NCI-H69 (cell line): Measurements from ENCODE around the gene PTPRN2.
"Not testable (repeated sequence)": the region's sequence is repeated elsewhere in the genome, so short reads cannot be mapped to it uniquely, and the experiment has no call there.

ENCODE experiments used
- DNase-seq: peaks from one replicate; lab custom pipeline; 2025; lab: John Stamatoyannopoulos, UW

PTPRN2 gene

GRCh38 chr7:158366916-158367633 lies 220.5 kb downstream of the PTPRN2 start:
- no peak for DNase-seq

- peak; percentile 27 for DNase-seq
These were observed 221.3 kb downstream of the PTPRN2 start for GRCh38 chr7:158366346-158366745.

- DNase-seq, result no peak
These were observed 222.4 kb downstream of the PTPRN2 start for GRCh38 chr7:158365267-158365666.

GRCh38 chr7:158364451-158364850 lies 223.2 kb downstream of the PTPRN2 start:
- no peak for DNase-seq

- no peak for DNase-seq
These were observed 224.4 kb downstream of the PTPRN2 start for GRCh38 chr7:158362912-158363905.

- no peak for DNase-seq
These were observed 225.6 kb downstream of the PTPRN2 start for GRCh38 chr7:158362001-158362400.

GRCh38 chr7:158361326-158361946 lies 226.2 kb downstream of the PTPRN2 start:
- DNase-seq, result no peak

- no peak for DNase-seq
These were observed 228.5 kb downstream of the PTPRN2 start for GRCh38 chr7:158358926-158359645.

GRCh38 chr7:158357898-158358821 lies 229.5 kb downstream of the PTPRN2 start:
- no peak for DNase-seq

- DNase-seq, result no peak
These were observed 230.3 kb downstream of the PTPRN2 start for GRCh38 chr7:158357106-158357897.

- peak; percentile 40 for DNase-seq
These were observed 231.2 kb downstream of the PTPRN2 start for GRCh38 chr7:158356454-158356853.

- DNase-seq, result peak; percentile 54
These were observed 232.1 kb downstream of the PTPRN2 start for GRCh38 chr7:158355456-158356065.

GRCh38 chr7:158354861-158355260 lies 232.8 kb downstream of the PTPRN2 start:
- no peak for DNase-seq

- DNase-seq, result peak; percentile 67
These were observed 233.7 kb downstream of the PTPRN2 start for GRCh38 chr7:158353606-158354570.

- not testable (repeated sequence) for DNase-seq
These were observed 235.5 kb downstream of the PTPRN2 start for GRCh38 chr7:158351899-158352729.

- no peak for DNase-seq
These were observed 236.1 kb downstream of the PTPRN2 start for GRCh38 chr7:158351481-158351880.

GRCh38 chr7:158351051-158351450 lies 236.6 kb downstream of the PTPRN2 start:
- no peak for DNase-seq
